Measurements from ENCODE around the gene ATP10B. TPM values are rescaled to one million over a fixed set of nuclear protein-coding genes. Genes with fewer than 3 reads are reported as not detected.

ATP10B gene
- total RNA-seq, 1 experiment from 2014 or later: 0.35 TPM

DNA sequence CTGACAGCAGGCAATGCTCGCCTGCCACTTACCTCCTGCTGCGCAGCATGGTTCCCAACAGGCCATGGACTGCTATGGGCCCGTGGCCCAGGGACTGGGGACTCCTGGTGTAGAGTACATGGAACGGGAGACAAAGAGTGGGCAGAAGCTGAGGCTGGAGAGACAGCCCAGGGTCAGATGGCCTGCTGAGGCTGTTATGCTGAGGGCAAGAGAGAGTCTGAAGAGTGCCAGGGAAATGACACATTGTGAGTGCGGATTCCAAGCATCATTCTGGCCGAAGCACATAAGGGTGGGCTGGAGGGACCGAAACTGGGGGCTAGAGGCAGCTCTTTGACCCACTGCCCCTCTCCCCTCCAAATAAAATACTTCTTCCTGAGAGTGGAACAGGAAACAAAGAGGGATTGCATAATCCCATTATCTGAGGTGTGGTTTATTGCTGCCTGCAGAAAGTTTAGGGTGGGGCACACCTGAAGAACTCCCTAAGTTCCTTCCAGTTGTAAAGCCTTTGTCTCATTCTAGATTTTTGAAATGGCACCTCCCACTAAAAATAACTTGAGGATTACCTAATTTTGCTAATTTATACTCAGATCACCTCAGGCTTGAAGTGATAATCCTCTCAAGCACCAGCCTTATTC, 158.1 kb downstream of the ATP10B start:
- DNase-seq (ENCODE audit: low spot score): no peak

- DNase-seq (ENCODE audit: low spot score): no peak
These were observed 159.7 kb downstream of the ATP10B start for GRCh38 chr5:160692271-160692670.

DNA sequence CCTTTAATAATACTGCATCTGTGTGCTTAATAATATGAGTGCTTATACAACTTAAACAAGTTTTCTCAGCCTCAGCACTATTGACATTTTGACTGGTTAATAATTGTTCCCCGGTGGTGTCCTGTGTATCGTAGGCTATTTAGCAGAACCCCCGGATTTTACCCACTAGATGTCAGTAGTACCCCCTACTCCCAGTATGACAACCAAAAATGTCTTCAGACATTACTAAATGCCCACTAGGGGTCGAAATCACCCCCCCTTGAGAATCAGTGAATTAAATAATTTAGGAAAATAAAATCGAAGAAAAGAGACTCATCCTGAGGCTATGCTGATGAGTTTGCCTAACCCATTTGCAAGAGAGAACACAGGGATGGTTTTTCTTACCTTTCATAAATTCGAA, 166.3 kb downstream of the ATP10B start:
- peak; percentile 5 for DNase-seq (ENCODE audit: low spot score)

DNA sequence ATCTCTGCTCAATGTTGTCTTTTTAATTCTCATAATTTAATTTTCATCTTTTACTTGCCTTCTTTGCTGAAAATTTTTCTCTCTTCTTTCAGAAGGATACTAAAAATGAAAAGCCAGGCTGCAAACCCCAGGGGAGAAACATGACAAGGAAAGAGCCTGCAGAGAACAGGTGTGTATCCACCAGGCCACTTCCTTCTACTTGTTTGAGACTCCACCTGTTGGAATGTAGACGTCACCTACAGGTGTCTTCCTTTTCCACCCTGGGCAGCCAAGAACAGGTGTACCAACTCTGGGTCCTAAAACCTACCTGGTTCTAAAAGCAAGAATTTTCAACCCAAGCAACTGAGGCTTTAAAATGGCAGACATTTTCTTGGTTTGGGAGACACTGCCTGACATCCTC, 166.8 kb downstream of the ATP10B start:
- no peak for DNase-seq (ENCODE audit: low spot score)

DNA sequence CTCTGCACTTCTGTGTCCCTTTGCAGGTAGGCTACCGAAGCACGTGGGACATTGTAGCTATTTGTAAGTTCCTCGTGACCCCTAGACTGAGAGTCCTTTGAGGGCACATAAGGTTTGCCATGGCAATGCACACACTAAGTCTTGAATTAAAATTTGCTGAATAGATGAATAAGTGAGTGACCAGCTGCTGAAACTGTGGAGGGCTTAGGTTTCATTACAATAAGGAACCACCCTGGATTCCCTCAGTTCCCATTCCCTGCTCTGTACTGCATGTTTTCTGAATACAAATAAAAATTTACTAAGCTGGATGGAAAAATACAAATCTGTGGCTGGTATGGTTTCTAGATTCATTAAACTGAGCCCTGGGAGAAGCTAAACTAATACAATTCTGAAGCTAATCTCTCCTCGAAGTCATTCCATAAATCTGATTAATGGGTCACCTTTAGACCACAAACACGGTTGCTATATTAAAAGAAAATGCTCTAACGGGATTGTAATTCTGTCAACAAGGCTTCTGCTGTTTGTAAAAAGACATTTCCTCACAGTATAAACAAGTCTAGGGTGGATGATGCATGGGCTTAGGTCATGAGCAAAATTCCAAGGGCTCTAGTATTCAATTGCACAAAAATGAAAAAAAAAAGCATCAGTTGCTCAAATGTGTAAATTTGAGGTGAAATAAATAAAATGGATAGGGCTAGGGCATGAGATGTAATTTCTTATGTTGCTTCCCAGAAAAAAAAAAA, 172.3 kb downstream of the ATP10B start:
- no peak for DNase-seq (ENCODE audit: low spot score)

- DNase-seq (ENCODE audit: low spot score): no peak
These were observed 176.0 kb downstream of the ATP10B start for GRCh38 chr5:160675988-160676387.

- no peak for DNase-seq (ENCODE audit: low spot score)
These were observed 177.1 kb downstream of the ATP10B start for GRCh38 chr5:160674901-160675300.

DNA sequence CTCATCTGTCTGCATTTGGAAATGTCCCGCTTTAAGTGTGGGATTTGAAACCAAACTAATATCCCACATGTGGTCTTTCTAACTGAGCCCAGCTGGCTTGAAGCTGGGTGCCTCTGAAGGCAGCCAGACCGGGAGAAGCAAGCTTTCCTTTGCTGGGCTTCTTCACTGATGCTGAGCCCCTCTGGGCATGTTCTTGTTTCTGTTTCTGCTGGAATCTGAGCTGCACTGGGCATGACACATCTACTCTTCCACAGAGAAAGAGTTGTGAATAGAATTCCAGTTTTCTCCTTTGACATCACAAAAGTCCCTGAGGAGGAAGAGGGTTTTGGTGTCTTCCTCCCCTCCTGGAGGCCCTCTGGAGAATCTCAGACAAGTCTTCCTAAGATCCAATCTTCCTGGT, 179.5 kb downstream of the ATP10B start:
- no peak for DNase-seq (ENCODE audit: low spot score)

DNA sequence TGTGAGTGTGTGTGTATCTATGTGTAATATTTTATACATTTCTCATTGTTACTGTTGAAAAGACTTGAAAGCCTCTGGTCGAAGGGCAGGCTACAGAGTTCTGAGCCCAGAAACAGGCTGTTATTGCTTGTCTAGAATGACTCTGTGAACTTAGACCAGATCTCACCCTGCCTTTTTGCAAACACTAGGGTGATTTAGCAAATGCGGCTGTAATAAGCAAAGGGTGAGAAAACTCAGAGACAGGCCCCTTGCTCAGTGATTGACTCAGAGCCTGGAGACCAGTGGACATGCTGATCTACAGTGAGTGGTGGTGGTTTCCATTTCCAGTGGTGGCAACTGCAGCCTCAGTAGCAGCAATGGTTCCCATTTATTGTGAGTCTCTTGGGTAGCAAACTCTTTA, 183.7 kb downstream of the ATP10B start:
- DNase-seq (ENCODE audit: low spot score): no peak

- no peak for DNase-seq (ENCODE audit: low spot score)
These were observed 184.9 kb downstream of the ATP10B start for GRCh38 chr5:160667160-160667559.

GRCh38 chr5:160665460-160665859, 186.6 kb downstream of the ATP10B start:
- DNase-seq (ENCODE audit: low spot score): no peak

DNA sequence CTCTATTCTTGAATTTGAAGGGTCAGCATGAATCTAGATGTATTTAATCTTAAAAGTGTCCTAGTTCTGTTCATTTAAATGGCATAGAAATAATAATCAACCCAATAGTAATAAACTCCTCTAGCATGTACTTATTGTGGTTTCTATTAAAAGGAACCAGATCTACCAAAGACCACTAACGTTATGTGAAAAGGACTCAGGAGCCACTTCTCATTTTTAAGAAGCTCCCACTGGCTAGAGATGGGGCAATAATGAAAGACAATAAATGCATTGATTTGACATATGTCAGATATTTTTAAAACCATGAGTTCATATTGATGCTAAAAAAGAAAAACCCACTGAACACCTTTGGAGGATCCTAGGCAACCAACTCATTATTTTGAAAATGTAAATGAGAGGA, 191.9 kb downstream of the ATP10B start:
- DNase-seq (ENCODE audit: low spot score): no peak

- no peak for DNase-seq (ENCODE audit: low spot score)
These were observed 194.2 kb downstream of the ATP10B start for GRCh38 chr5:160657622-160658458.

DNA sequence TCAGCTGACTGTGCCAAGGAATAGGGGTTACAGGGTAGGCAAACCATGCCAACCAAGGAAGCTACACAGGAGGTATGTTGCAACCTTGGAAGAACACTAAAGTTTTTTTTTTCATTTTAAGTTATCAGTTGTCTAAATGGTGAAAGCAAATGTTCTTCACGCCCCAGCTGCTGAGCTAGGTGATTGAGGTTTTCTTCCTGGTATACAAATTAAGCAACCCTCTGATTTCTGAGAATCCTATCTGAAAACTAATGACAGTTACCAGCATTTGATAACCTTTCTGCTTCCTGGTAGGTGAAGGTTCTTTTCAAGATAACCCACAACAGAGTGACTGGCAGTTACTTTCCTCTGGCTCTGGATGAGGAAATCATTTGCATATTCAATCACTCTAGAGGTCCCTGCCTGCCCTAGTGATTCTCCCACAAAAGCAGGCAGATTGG, 194.9 kb downstream of the ATP10B start:
- no peak for DNase-seq (ENCODE audit: low spot score)

- DNase-seq (ENCODE audit: low spot score): no peak
These were observed 196.3 kb downstream of the ATP10B start for GRCh38 chr5:160655717-160656116.

DNA sequence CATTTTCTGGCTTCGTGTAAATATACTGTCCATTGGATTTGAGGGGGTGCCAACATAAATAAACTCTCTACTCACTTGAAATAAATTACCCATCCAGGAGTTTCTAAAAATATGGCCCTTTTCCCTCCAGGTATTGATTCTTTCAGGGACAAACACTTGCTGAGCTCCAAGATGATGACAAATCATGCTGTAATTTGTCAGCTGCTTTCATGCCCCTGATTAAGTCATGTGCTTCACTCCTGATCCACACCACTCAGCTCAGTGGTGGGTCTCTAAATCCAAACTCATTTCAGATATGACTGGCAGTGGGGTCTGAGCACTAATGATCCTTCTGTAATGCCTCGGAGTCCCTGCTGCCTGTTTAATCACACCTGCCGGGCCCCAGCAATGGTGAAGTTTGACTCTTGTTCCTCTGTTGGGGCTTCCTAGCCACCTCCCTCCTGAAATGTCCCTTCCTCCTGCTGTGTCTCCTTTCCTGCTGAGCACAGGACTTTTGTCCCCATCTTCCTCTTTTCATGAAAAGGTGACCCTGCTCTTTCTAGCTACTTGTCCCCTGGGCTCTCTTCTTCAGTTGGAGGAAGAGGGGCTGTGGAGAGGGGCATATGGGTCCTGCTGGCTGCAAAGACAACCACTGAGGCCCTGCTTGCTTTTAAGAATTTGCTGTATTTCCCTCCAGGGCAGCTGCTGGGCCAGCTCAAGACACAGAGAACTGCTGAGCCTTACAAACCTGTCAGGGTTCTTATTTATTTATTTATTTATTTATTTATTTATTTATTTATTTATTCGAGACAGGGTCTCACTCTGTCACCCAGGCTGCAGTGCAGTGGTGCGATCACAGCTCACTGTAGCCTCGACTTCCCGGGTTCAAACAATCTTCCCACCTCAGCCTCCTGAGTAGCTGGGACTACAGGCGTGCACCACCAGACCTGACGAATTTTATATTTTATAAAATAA, 200.0 kb downstream of the ATP10B start:
- DNase-seq (ENCODE audit: low spot score): no peak

GRCh38 chr5:160649304-160649703, 202.7 kb downstream of the ATP10B start:
- DNase-seq (ENCODE audit: low spot score): no peak

- no peak for DNase-seq (ENCODE audit: low spot score)
These were observed 206.0 kb downstream of the ATP10B start for GRCh38 chr5:160646033-160646432.

DNA sequence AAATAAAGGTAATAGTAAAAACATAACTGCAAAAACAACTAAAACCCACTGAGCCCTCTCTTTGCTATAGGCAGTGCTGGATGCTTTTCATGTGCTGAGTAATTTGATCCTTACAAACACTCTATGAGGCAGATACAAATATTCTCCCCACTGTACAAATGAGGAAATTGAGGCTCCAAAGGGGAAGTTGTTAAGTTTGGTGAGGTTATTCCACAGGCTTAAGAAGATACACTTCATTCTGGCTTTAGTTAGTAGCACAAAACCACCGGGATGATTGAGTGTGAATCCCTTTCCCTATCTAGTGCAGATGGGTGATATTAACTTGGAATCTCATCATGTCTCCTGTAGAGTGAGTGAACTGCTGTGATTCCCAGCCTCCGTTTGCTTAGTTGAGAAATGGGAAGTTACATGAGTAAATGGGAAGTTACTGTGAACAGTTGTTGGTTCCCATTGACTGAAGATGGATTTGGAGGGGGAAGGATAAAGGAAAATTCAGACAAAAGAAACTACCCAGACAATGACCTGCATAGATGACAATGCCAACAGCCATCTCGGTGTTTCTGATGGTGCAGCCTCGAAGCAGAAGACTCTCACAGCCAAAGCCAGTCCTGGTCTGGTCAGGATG, 208.3 kb downstream of the ATP10B start:
- no peak for DNase-seq (ENCODE audit: low spot score)

DNA sequence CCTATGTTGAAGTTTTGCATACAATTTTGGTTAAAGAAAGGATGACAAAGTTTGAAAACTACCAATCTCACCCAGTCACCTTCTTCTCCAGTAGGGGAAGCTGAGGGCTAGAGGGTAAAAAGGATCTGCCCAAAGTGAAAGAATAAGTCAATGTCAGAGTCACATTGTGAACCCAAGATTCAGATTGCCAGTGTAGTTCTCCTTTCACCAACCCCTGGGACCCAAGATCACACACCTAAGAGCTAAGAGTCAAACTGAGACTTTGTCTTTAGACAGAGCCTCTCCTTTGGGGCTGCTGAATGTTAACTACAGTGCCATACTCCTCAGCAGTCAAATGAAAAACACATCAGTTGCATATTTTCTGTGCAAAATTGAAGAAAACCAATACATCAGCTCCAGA, 210.6 kb downstream of the ATP10B start:
- DNase-seq (ENCODE audit: low spot score): no peak

DNA sequence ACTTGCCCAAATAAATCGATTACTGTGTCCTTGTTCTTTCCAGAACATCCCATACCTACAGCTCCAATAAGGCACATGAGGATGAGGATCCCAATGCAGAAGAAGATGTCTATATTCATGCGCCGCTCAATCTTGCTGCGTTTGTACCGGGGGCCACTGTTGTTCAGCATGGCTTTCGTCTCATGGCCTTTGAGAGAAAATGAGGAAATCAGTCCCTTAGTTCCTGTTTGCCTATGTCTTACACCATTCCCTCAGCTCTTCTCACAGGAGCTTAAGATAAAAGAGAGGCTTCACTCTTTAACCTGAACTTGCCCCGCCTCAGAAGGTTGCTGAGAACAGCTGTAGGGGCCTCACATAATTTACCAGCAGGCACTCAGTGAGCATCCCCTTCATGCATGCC, 211.6 kb downstream of the ATP10B start:
- no peak for DNase-seq (ENCODE audit: low spot score)

All from H4 (cell line).